GM19468 (cell line): ENCODE data around the gene PHKB.

Source experiments
- ATAC-seq: cut with Tn5 transposase; IDR thresholded peaks from one replicate; pipeline ENCODE4 v1.9.1; 2021; ENCODE audit warnings: mild to moderate bottlenecking, moderate library complexity, moderate number of reproducible peaks; ENCODE audit not compliant: unreplicated experiment; ENCODE audit errors: extremely low read depth

Gene PHKB

GRCh38 chr16:47715442-47716083 is 254.4 kb downstream of the PHKB start:
- ATAC-seq, result no peak

GRCh38 chr16:47716571-47716970 is 255.4 kb downstream of the PHKB start:
- ATAC-seq, result no peak

GRCh38 chr16:47719713-47720112 is 258.6 kb downstream of the PHKB start:
- ATAC-seq, result no peak

GRCh38 chr16:47721006-47721637 is 260.0 kb downstream of the PHKB start:
- ATAC-seq, result no peak

GRCh38 chr16:47722046-47722445 is 260.9 kb downstream of the PHKB start:
- no peak for ATAC-seq

- no peak for ATAC-seq
Observed at GRCh38 chr16:47724115-47724785, 263.1 kb downstream of the PHKB start.

- ATAC-seq, result no peak
Observed at GRCh38 chr16:47725188-47725695, 264.1 kb downstream of the PHKB start.

- no peak for ATAC-seq
Observed at GRCh38 chr16:47726031-47726675, 265.0 kb downstream of the PHKB start.

GRCh38 chr16:47727131-47727530 is 266.0 kb downstream of the PHKB start:
- ATAC-seq, result no peak

- no peak for ATAC-seq
Observed at GRCh38 chr16:47728205-47728604, 267.1 kb downstream of the PHKB start.

- no peak for ATAC-seq
Observed at GRCh38 chr16:47729701-47730100, 268.6 kb downstream of the PHKB start.

- no peak for ATAC-seq
Observed at GRCh38 chr16:47731252-47731651, 270.1 kb downstream of the PHKB start.

- ATAC-seq, result no peak
Observed at GRCh38 chr16:47732122-47732521, 271.0 kb downstream of the PHKB start.

GRCh38 chr16:47732523-47733111 is 271.5 kb downstream of the PHKB start:
- ATAC-seq, result no peak

GRCh38 chr16:47734081-47734857 is 273.1 kb downstream of the PHKB start:
- ATAC-seq, result no peak

- ATAC-seq, result no peak
Observed at GRCh38 chr16:47734987-47735594, 274.0 kb downstream of the PHKB start.

GRCh38 chr16:47750371-47750770 is 289.2 kb downstream of the PHKB start:
- no peak for ATAC-seq
